Stimulated activated CD4-positive, alpha-beta T cell treated with anti-CD3 and anti-CD28 coated beads, Interleukin-12 subunit alpha, Interleukin-12 subunit beta, amount 100 ng/mL, for 48 hours (primary cell): Measurements from ENCODE around the gene GRIK3.
"Not testable (repeated sequence)": the region's sequence is repeated elsewhere in the genome, so short reads cannot be mapped to it uniquely, and the experiment has no call there.

Source experiments
- DNase-seq, 3 donors: peaks; one replicate each; pipeline ENCODE4 v3.0.0-alpha.2; 2020; ENCODE audit warnings: low read depth in 2 of 3, low spot score in 1 of 3

The GRIK3 gene

GRCh38 chr1:36947384-36947783 lies 86.9 kb downstream of the GRIK3 start:
- DNase-seq: no peak

DNA sequence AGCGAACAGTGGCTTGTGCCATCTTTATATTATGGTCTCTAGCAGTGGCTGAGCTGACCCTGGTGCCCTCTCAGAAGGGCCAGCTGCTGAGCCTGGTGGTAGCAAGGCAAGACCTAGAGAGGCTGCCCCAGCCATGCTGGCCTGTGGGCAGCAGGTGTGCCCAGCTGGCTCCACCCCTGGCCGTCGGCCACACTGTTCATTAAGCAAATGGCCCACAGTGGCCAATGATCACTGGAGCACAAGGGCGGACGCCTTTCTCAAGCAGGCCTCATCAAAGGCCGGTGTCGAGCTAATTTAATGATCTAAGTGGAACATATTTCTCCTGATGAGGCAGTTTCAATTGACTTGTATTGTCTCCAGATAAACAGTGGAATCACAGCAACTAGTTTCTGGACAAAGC lies 89.4 kb downstream of the GRIK3 start:
- no peak for DNase-seq

GRCh38 chr1:36942148-36942547 lies 92.2 kb downstream of the GRIK3 start:
- DNase-seq: no peak

DNA sequence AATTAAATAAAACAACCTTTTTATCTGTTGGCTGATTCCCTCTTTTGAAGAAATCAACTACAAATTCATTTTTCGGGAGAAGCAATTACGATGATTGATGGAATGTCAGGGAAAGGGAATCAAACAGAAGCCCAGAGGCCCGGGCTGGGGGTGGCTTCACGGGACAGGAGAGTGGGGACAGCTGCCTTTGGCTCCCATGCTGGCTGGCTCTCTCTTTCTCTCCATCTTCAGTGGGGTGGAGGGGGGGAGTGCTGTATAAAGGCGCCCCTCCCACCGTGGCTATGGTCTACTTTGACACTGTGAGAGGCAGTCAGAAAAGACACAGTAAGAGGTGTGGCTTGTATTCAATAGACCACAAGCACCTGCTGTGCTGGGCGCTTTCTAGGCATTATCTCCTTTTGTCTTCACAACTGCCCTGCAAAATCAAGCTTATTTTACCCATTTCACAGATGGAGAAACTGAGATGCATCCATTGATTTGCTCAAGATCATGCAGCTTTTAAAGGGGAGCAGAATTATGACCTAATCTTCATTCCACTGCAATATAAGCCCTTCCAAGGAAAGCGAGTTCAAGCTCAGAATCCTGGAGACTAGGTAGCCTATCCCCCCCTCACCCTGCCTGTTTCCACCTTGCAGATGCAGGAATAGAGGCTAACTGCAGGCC lies 92.9 kb downstream of the GRIK3 start:
- no peak for DNase-seq

- DNase-seq: no peak
These were observed 95.5 kb downstream of the GRIK3 start for GRCh38 chr1:36938819-36939218.

GRCh38 chr1:36937371-36937770 lies 96.9 kb downstream of the GRIK3 start:
- no peak for DNase-seq

GRCh38 chr1:36934061-36934460 lies 100.3 kb downstream of the GRIK3 start:
- DNase-seq: no peak

DNA sequence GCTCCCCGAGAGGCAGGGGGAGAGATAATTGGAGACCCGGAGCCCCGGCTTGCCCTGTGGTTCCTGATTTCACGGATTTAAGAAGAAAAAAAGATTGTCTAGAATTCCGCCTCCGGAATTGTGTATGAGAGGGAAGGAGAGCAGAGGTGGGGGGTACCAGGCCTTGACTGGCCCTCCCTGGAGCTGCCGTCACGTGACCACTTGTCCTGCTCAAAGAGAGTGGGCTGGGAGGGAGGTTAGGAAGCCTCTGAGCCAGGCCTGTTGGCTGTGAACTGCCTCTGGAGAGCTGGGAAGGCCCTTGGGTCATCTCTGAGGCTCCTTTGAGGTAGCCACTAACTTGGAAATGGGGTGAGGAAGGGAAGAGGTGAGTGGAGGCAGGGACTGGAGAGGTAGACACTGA lies 106.5 kb downstream of the GRIK3 start:
- no peak for DNase-seq

DNA sequence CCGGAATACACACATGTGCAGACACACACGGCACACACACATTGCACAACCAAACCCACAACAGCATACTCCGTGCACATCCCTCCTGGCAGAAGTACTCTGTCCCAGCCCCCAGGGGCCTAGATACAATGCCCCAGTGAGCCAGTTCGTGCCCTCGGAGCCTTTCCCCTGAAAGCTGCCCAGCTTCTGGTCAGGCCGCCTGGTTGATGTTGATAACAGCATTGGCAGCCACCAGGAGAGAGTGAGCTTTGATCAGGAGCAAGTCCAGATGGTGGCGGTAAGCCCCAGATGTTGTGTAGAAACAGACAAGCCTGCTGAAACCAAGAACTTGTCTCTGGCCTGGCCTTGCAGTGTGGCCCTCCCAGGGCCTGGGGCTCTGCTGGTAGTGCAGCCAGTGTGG lies 109.1 kb downstream of the GRIK3 start:
- no peak for DNase-seq

DNA sequence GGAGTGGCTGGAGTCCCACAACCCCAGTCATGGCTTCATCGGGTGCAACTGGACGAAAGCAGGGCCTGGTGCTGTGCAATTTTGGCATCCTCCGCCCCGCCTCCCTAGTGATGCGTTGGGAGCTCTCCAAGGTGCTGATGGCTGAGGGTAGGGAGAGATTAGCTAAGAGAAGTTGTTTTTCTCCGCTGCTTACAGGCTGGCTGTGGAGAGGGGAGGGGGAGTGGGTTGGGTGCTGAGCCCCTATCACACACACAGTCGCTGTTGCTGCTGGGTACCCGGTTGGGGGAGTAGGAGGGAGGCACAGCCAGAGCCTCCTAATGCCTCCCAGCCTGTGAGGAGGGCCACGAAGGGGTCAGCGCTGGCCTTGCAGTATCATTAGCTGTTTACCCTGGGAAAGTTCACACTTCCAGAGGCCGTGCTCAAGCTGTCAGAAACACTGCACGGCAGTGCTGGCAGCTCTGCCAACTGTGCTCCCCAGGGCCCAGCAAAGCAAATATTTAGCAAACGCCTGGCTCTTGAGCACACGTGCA lies 110.0 kb downstream of the GRIK3 start:
- peak; percentile 4 to 21 (median 17) for DNase-seq

DNA sequence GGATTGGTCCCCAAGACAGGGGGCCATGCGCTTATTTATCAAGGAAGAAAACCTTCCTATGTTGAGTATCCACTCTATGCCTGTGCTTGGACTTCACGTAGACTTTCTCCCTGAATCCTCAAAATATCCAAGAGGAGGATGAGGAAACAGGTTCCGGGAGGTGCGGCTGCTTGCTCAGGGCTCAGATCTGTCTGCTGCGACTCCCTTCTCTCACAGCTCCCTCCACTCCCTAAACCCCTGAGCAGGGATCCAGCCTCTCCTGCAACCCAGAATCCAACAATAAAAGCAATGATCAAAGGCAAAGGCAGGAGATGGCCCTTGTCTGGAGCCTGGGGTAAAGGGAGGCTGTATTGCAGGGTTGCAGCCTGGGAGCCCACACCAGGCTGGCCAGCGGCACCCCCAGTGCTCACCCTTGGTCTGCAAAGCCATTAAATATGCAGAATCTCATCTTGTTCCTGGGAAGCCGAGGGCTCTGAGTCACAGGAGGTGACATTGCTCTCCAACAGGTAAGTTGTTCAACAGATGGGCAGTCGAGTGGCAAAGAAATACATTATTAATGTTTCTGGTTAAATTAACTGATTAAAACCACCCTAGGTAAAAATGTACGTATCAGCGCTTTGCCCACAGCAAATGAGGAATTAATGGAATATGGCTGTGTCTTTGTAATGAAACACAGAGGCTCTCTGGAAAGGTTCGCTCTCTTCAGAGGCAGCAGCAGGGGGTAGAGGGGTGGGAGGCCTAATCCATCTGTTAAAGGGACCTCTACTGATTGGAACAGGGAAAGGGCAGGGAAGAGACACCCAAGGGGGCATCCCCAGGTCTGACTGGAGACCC lies 111.5 kb downstream of the GRIK3 start:
- DNase-seq: no peak

DNA sequence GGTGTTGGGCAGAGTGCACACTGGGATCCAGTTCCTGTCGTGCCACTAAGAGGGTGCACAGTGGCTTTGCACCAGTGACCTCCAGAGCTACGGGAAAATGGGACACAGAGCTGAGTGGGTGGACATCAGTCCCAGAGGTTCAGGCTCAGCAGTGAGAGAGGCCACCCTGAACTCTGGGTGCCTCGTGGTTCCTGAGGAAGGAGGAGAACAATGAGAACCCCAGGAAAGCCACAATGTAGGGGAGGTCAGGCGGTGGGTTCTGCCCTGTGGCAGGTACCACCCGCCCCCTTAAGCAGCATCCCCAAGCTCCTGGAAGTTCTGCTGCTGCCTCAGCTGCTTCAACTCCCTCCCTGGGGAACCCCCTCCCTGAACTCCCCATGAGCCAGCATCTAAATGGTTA lies 112.2 kb downstream of the GRIK3 start:
- DNase-seq: no peak

GRCh38 chr1:36920801-36921405 lies 113.4 kb downstream of the GRIK3 start:
- DNase-seq: no peak

DNA sequence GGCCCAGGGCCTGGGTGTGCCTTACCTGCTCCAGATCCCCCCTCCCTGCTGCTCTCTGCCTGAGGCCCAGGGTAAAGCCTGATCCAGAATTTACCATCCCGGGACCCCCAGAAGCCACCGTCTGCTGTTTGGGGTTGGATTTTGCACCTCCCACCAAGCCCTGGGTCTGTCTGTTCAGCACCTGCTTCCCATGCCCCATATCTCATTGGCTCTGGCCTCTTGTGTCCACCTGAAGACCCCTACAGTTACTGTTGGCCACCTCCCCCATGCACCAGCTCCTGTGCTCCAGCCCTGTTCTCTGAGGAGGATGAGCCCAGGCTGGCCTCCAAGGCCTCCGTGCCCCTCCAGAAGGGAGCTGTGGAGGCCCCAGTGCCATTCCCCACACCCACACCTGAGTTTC lies 113.9 kb downstream of the GRIK3 start:
- DNase-seq: no peak

- no peak for DNase-seq
These were observed 114.7 kb downstream of the GRIK3 start for GRCh38 chr1:36919491-36920145.

- no peak for DNase-seq
These were observed 115.7 kb downstream of the GRIK3 start for GRCh38 chr1:36918604-36919003.

DNA sequence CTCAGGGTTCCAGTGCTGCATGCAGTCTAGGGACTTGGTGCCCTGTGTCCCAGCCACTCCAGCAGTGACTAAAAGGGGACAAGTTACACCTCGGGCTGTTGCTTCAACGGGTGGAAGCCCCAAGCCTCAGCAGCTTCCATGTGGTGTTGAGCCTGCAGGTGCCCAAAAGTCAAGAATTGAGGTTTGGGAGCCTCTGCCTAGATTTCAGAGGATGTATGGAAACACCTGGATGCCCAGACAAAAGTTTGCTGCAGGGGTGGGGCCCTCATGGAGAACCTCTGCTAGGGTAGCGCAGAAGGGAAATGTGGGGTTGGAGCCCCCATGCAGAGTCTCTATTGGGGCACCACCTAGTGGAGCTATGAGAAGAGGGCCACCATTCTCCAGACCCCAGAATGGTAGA lies 117.8 kb downstream of the GRIK3 start:
- DNase-seq: not testable (repeated sequence)

DNA sequence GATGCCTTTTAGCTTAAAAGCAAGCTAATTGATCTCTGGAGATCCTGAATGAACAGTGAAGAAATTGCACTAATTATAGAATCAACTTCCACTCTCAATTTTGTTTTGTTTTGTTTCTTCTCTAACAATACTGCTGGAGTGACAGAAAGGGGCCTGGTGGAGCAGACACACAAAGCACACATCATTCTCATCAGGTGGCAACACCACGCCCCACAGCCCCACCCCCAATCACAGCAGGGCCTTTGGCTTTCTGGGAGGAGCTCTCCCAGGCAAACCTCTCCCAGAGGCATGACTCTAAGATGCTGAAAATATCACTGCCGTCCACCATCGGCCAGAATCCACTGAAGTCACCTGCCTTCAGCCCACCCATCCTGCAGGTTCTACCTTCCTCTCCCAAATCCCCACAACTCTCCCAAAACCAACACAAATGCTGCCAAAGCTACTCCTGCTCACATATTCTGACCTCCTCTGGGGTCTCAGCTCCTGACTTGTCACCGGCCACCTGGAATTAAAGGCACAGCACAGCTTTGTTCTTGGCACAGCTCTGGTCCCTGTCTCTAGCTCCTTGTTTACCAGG lies 120.7 kb downstream of the GRIK3 start:
- no peak for DNase-seq

DNA sequence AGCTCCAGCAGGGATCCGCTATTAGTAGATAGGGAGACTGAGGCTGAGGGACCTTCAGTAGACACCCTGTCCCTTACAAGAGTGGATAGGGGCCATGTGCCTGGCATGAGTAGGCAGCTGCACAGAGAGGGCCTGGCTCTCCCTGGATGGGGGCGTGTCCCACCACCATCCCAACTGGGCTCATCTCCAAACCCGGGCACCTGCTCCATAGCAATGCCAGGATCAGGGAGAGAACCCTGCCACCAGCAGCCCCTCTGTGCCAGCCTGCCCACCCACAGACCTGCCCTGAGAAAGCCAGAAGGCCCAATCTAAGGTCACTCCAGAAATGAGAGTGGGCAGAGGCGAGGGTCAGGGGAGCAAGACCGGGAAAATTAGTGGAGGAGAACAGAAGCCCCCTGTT lies 121.3 kb downstream of the GRIK3 start:
- no peak for DNase-seq

GRCh38 chr1:36912365-36912865 lies 121.9 kb downstream of the GRIK3 start:
- no peak for DNase-seq
